ENCODE results near the gene DTNBP1. TPM values are rescaled to one million over a fixed set of nuclear protein-coding genes. Genes with fewer than 3 reads are reported as not detected.

The DTNBP1 gene
- total RNA-seq, 6 experiments from 2014 or later: 3.4 to 8.6 (median 5.7) TPM

DNA sequence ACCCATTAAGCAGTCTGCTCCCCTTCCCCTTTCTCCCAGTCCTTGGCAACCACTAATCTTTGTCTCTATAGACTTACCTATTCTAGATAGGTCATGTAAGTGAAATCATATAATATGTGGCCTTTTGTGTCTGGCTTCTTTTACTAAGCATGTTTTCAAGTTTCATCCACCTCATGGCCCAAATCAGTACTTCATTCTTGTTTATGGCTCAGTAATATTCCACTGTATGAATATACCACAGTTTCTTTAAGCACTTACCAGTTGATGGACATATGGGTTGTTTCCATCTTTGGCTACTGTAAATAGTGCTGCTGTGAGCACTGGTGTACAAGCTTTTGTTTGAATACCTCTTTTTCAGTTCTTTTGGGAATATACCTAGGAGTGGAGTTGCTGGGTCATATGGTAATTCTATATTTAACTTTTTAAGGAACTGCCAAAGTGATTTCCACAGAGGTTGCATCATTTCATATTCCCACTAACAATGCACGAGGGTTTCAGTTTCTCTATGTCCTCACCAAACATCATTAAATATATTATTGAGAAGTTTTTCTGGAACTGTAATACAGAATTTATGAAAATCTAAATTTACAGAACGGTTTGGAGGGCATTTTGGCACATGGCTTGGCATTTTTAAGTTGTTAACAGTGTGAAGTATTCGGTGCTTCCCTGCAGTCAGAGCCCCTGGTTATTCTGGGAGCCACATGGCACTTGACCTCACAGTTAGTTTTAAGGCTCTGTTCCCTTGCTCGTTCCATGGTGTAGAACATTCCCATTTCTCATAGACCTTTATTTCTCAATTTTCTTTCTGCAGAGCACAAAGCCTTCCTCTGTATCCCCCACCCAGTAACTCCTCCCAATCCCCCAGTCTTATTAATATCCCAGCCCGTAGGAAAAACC is 27.0 kb upstream of the DTNBP1 start:
- H3K9me3 ChIP-seq: no peaks in the 10 kb centered on the region
- no peak overlapping the region for H3K27ac ChIP-seq
- 50% methylated on average over 5 of the region's 5 CpGs for WGBS (ENCODE audit: insufficient coverage, low coverage, low lambda C conversion rate, missing lambda C conversion rate)

DNA sequence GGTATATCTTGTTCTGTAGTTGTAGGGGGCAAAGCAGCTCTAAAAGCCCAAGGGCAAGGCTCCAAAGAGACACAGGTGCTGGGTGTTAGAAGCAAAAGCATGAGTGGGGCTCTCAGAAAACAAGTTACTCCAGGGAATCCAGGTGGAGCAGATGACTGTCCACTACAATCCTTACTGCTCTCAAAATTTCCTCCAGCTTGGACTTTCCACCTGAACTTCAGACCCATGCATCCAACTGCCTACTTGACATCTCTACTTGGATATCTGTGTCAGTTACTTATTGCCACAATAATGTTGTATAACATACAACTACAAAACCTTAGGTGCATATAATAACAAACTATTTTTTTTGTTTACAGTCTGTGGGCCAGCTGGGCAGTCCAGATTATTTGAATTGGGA is 22.8 kb upstream of the DTNBP1 start:
- Histone ChIP-seq H3K4me1 (peaks cover 0 to 6% (median 4%) of the 10 kb centered on the region in 4 donors), H3K36me3 (no peaks in the 10 kb centered on the region), H3K4me3 (no peak overlapping the region), H3K27ac (no peak overlapping the region), H3K27me3 (no peaks in the 10 kb centered on the region), H3K9me3 (no peaks in the 10 kb centered on the region)
- DNase-seq (no peak), ATAC-seq (no peak)
- no peak for TF ChIP-seq POLR2A (IDR thresholded peaks at IDR 0.05)
- TF ChIP-seq, protein P1, sequence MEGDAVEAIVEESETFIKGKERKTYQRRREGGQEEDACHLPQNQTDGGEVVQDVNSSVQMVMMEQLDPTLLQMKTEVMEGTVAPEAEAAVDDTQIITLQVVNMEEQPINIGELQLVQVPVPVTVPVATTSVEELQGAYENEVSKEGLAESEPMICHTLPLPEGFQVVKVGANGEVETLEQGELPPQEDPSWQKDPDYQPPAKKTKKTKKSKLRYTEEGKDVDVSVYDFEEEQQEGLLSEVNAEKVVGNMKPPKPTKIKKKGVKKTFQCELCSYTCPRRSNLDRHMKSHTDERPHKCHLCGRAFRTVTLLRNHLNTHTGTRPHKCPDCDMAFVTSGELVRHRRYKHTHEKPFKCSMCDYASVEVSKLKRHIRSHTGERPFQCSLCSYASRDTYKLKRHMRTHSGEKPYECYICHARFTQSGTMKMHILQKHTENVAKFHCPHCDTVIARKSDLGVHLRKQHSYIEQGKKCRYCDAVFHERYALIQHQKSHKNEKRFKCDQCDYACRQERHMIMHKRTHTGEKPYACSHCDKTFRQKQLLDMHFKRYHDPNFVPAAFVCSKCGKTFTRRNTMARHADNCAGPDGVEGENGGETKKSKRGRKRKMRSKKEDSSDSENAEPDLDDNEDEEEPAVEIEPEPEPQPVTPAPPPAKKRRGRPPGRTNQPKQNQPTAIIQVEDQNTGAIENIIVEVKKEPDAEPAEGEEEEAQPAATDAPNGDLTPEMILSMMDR (IDR thresholded peaks at IDR 0.05): no peak
- intact Hi-C loops (cut with DNase I): no loop called here

More for the DNA sequence above, 27.0 kb upstream of the DTNBP1 start:
- ATAC-seq (peak in 1 of 4 donors; percentile 7), DNase-seq (no peak)
- no peak for TF ChIP-seq POLR2A (IDR thresholded peaks at IDR 0.05)
- TF ChIP-seq, protein P1 (IDR thresholded peaks at IDR 0.05): no peak
- no peak overlapping the region for H3K4me3 ChIP-seq
- intact Hi-C loops (cut with DNase I): loop anchor here (10.0 kb wide), 3 partner anchors 435 to 505 kb away; partner anchors contain the start of gene MYLIP (in 1 of the 2)
- peaks cover 0 to 15% (median 8%) of the 10 kb centered on the region in 4 donors for H3K4me1 ChIP-seq
- H3K27me3 ChIP-seq: no peaks in the 10 kb centered on the region
- no peaks in the 10 kb centered on the region for H3K36me3 ChIP-seq

DNA sequence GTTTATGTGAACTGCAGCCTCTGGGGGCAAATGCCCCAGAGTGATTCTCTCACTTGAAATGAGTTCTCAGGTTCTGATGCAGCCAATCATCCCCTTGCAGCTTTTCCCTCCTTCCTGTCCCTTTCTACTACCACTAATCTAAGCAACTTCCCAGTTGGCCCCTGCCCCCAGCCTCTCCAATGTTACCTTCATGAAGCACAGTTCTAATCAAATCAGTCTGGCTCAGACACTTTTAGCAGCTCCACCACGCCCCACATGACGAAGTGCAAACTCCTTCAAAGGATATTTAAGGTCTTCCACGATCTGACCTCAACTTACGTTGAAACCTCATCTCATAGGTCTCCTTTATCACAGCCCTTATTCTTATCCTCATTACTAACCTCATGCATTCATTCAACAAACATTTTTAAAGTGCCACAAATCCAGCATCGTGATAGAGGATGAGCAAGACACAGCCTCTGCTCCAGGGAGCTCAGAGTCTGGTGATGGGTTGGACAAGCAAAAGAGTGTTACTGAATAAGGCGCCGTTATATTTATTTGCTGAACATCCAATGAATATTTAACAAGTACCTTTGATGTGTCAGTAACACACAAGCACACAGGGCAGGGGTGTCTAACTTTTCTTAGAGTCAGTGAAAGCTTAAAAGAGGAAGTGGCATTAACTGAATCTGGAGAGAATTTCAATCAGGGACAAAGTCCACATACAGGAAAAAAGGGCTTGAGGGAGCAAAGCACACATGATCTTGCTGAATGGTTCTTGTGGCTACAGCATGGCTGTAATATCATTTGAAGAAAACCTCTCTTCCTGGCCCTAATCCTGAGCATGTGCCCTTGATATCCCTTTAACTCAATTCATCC is 20.4 kb upstream of the DTNBP1 start:
- peak in 2 of 4 donors; percentile 23 to 39 for ATAC-seq
- Histone ChIP-seq H3K36me3 (no peaks in the 10 kb centered on the region), H3K27me3 (no peaks in the 10 kb centered on the region), H3K4me3 (no peak overlapping the region), H3K27ac (no peak overlapping the region), H3K4me1 (no peaks in the 10 kb centered on the region), H3K9me3 (no peaks in the 10 kb centered on the region)
- TF ChIP-seq, protein P1 (IDR thresholded peaks at IDR 0.05): no peak
- no peak for TF ChIP-seq POLR2A (IDR thresholded peaks at IDR 0.05)
- DNase-seq: no peak
- intact Hi-C loops (cut with DNase I): no loop called here
- 78% methylated on average over 6 of the region's 7 CpGs for WGBS (ENCODE audit: insufficient coverage, low coverage, low lambda C conversion rate, missing lambda C conversion rate)

DNA sequence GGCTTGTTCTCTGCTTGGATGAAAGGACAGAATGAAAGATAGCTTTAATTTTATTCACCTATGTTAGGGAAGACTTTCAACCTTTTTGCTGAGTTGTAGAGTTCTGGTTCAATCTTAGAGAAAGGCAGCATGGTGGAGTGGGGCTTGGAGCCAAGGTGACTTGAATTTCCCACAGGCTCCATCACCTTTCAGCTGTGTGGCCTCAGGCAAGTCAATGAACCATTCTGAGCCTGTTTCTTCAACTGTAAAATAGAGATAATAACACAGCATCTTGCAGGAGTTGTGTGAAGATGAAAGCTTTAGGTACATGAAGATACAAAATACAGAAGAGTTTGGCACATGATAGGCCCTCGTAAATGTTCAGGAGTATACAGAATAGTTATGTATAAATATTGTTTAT is 19.1 kb upstream of the DTNBP1 start:
- 60% methylated on average over 1 of the region's 1 CpG for WGBS (ENCODE audit: insufficient coverage, low coverage, low lambda C conversion rate, missing lambda C conversion rate)
- ATAC-seq: no peak
- intact Hi-C loops (cut with DNase I): no loop called here

More for the DNA sequence above, 19.1 kb upstream of the DTNBP1 start:
- Histone ChIP-seq H3K4me3 (no peak overlapping the region), H3K27ac (no peak overlapping the region), H3K27me3 (no peaks in the 10 kb centered on the region), H3K4me1 (no peaks in the 10 kb centered on the region), H3K9me3 (no peaks in the 10 kb centered on the region), H3K36me3 (no peaks in the 10 kb centered on the region)
- DNase-seq: no peak
- TF ChIP-seq, protein P1 (IDR thresholded peaks at IDR 0.05): no peak
- TF ChIP-seq POLR2A (IDR thresholded peaks at IDR 0.05): no peak
